Umbilical cord (tissue), 2 donors: ENCODE measurements around the gene PPFIA2. TPM values are rescaled to one million over a fixed set of nuclear protein-coding genes. Genes with fewer than 3 reads are reported as not detected.
A peak's percentile ranks its signal among the peaks of the same experiment; 100 is the strongest.
"Not testable (repeated sequence)": the region's sequence is repeated elsewhere in the genome, so short reads cannot be mapped to it uniquely, and the experiment has no call there.

Experiments used
- DNase-seq: peaks from one replicate; pipeline ENCODE4 v3.0.0-alpha.2; 2015; ENCODE audit warnings: low spot score
- total RNA-seq: library from RNA; depleted of rRNA; stranded (reverse); fragments of >200 nt; gene quantifications from one replicate; pipeline ENCODE4 v1.2.3, GENCODE V29; 2014; ENCODE audit warnings: low replicate concordance; ENCODE audit not compliant: insufficient read depth

The PPFIA2 gene
- total RNA-seq, 1 donor from 2014 or later, result 20.5 TPM

GRCh38 chr12:81668475-81668874 is 90.7 kb downstream of the PPFIA2 start:
- DNase-seq, result peak; percentile 4

GRCh38 chr12:81659310-81659709 is 99.8 kb downstream of the PPFIA2 start:
- DNase-seq, result not testable (repeated sequence)

- DNase-seq, result peak; percentile 56
Measured at GRCh38 chr12:81644503-81644902, 114.6 kb downstream of the PPFIA2 start.

GRCh38 chr12:81639196-81639595 is 120.0 kb downstream of the PPFIA2 start:
- DNase-seq, result no peak

- no peak for DNase-seq
Measured at GRCh38 chr12:81633127-81633526, 126.0 kb downstream of the PPFIA2 start.

- peak; percentile 61 for DNase-seq
Measured at GRCh38 chr12:81627336-81628189, 131.6 kb downstream of the PPFIA2 start.

GRCh38 chr12:81626406-81626805 is 132.7 kb downstream of the PPFIA2 start:
- no peak for DNase-seq

- DNase-seq, result no peak
Measured at GRCh38 chr12:81617915-81618314, 141.2 kb downstream of the PPFIA2 start.

DNA sequence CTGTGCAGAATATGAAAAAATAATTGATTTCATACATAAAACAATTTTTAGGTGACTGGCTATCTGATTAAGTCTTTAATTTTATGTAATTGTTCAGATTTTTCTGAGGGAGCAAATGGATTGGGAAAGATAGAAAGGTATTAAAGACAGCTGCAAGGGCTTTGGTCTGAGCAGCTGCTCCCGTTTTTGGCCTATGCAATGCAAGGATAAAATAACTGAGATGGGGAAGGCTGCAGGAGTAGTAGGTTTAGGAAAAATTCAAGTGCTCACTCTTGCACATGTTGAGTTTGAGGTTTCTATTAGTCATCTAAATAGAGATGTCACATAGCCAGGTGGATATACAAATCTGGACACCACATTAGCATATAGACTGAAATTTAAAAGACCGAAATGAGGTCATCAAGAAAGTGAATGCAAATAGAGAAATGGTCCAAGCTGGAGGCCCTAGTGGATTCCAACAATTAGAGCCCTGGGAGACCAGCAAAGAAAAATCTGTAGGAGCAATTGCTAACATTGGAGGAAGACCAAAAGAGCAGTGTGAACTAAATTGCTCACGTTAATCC is 144.0 kb downstream of the PPFIA2 start:
- no peak for DNase-seq

DNA sequence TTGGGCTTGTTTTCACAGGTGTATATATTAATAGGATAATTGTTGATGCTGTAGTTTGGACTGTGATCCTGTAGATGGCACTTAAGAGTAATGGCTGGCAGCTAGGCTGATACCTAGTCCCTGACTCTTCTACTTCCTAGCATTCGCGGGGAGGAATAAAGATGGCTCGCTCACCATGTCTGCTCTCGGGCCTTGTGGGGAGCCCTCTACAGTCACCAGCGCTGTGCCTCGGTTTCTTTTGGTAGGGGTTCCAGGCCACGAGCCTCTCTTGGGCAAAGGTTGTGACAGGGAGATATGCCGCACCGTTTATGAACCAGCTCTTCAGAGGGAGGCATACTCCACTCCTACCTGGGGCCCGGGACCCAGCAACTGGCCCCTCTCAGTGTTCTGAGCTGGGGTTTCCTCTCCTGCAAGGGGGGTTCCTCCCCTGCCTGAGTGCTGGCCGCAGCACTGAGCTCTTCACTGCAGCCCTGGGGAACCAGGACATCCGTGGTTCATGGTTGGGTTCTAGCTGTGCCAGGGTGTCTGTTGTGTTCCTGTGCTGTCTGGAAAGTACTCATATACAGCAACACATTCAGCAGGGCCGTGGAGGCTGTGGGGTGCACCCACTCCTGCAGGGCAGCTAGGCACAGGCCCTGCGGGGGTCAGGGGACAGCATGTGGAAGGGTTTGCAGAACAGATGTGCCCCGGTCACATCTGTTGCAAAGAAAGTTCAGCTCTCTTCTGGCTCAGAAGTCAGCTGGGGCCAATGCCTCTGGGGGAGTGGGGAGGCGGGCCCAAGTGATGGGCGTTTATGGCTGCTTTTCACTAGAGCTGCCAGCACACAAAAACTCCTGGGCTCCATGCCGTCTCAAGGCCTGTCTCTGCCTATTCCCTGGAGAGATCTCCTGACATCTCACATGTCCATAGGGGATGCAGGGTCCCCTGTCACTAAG is 147.9 kb downstream of the PPFIA2 start:
- no peak for DNase-seq

DNA sequence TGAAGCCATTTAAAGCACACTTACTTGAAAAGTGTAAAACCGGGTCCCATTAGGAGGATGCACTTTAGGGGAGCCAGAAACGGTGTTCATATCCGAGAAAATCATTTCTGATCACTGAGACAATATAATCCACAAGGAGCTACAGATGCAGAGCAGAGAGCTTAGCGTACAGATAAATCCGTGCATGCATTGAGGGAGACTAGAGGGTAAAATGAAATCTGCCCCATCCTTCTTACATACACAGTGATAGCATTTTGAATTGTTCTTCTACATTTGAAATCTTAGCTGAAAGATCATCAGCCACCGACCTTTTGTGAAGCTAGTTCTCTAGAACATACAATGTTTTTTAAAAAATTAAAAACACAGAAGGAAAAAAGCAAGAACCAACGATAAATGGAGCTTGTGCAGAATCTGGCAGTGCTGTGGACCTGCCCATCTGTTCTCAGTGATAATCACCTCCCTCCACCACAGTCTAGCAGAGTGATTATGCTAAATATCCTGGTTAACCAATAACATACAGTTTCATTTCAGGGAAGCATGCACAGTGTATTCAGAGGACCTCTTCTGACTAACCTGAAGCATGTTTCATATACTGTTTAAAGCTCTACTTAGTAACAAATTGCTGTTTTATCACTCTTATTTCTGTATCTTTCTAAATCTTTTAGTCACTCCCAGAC is 161.1 kb downstream of the PPFIA2 start:
- peak; percentile 38 for DNase-seq

GRCh38 chr12:81596558-81596957 is 162.6 kb downstream of the PPFIA2 start:
- DNase-seq, result no peak

- no peak for DNase-seq
Measured at GRCh38 chr12:81591256-81591655, 167.9 kb downstream of the PPFIA2 start.

DNA sequence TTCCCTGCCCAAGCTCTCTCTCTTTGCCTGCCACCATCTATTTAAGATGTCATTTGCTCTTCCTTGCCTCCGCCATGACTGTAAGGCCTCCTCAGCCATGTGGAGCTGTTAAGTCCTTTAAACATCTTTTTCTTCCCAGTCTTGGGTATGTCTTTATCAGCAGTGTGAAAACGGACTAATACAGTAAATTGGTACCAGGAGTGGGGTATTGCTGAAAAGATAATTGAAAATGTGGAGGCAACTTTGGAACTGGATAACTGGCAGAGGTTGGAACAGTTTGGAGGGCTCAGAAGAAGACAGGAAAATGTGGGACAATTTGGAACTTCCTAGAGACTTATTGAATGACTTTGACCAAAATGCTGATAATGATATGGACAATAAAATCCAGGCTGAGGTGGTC is 168.4 kb downstream of the PPFIA2 start:
- DNase-seq, result not testable (repeated sequence)

DNA sequence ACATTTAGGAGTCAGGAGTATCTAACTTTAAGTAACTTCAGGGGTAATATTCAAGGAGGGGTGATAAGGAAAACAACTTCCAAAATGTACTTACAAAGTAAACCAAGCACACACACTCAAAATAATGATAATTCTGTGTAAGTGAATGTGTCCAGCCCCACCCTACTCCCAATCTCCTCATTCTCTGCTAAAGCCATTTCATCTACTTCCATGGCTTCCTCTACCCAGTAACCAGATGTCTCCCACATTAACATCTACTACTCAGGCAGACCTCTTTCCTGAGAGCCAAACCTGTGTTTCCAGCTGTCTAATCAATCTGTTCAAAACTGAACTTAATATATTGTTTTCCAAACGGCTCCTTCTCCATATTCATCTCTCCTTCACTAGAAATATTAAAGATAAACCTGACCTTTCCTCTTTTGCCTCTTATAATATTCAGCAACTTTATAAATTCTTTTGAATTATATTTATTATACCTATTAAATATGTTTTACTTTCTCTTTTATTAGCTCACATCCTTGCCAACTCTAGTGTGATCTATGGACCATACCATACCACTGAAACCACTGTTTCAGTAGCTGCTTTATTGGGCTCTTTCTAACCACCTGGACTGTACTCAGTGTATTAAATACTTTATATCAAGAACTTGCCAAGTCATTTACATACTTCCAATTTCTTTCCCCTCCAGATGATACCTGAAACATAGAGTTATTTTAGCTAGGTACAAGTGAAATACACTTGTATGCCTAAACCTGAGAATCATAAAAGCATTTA is 170.7 kb downstream of the PPFIA2 start:
- DNase-seq, result no peak

DNA sequence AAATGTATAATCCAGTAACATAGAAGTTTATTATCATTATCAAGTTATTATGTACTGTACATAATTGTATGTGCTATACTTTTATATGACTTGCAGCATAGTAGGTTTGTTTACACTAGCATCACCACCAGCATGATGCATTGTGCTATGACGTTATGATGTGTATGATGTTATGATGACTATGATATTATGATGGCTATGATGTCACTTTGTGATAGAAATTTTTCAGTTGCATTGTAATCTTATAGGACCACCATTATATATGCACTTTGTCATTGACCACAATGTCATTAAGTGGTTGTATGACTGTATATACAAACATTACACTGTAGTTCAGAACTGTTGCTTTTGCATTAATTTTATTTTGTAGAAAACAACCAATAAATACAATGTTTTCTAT is 173.4 kb downstream of the PPFIA2 start:
- no peak for DNase-seq

DNA sequence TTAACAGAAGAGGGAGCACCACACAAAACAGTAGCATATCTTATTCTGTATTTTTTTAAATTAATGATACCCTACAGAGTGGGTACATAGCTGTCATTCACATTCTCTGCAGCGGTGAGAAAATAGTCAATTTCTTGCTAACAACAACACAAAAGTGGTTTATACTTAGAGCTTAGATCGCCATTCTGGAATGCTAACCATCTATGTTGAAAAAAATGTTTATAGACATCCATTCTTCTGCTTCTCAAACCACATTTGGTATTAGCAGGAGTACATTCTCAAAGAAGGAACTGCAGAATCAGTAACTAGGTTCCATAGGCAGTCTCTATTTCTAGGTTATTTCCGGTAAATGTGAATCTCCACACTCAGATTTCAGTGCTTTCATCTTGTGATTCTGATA is 185.9 kb downstream of the PPFIA2 start:
- no peak for DNase-seq

DNA sequence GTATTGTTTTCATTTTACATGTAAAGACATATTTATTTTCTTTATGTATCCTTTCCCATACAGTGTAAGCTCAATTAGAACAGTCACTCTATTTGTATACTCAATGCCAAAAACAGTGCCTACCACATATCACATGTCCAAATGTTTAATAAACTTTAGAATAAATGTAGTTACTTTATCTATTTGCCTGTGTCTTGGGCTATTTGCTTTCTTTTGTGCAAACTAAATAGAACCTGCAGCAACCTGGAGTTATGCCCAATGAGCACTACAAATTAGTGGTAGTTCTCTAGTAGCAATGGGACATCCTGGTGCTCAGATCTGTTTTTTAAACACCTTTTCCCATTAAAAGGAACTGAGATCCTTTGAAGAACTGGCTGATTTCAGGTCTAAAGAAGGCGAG is 186.7 kb downstream of the PPFIA2 start:
- DNase-seq, result no peak

DNA sequence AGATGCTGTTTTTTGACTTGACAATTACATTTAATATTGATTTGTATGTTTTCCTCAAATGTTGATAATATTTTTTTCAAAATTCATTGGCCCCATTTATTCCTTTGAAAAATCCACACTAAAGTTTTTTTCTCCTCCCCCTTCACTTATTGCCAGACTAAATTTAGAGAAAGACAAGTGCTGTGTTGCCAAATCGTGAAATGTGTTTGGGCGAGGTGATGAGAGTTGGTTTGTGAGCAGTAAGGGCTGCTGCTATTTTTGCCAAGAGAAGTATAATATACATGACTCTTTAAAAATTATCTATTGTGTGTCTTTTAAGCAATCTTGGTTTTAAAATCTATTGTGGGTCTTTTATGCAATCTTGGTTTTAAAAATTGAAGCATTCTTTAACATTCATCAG is 188.9 kb downstream of the PPFIA2 start:
- DNase-seq, result no peak

GRCh38 chr12:81564237-81564636 is 194.9 kb downstream of the PPFIA2 start:
- DNase-seq, result no peak

DNA sequence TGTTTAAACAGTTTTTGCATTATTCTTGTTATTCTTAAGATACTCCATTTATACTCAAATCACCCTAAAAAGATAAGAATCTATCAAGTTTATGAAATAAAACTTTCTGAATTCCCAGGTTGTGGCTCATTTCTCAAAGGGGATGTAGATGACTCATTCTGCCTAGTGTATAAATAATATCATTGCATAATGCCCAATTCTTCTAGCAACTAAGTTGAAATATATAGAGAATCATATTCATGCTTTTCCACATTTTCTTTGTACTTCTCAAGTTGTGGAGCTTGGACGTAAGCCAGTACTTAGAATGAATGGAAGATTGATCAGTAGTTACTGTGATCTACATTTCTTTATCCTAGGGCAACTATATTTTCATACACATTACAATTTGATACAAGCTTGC is 201.1 kb downstream of the PPFIA2 start:
- DNase-seq, result no peak
